BJ (cell line): ENCODE results near the gene PROM2. TPM values are rescaled to one million over a fixed set of nuclear protein-coding genes. Genes with fewer than 3 reads are reported as not detected.

Experiments
- CTCF ChIA-PET: fragments of 350-600 bp; formaldehyde crosslinking; extraction: SDS; loops from one replicate; lab custom pipeline; 2021; ENCODE audit warnings: antibody characterized with exemption, inconsistent platforms; lab: Yijun Ruan, JAX
- POLR2A ChIA-PET: fragments of 300-600 bp; sonication (Branson Sonifier 250); formaldehyde crosslinking; extraction: SDS; loops from one replicate; lab custom pipeline; 2021; ENCODE audit warnings: antibody characterized with exemption; lab: Charles Lee
- DNase-seq: peaks from one replicate; pipeline ENCODE4 v3.0.0-alpha.2; 2011; ENCODE audit warnings: low read depth
- H3K27me3 ChIP-seq: 2 replicates; pipeline ENCODE4 v1.6.0; 2011; ENCODE audit warnings: low read length; ENCODE audit not compliant: control insufficient read depth, insufficient read depth
- H3K36me3 ChIP-seq: 2 replicates; pipeline ENCODE4 v1.5.1; 2011; ENCODE audit warnings: low read length; ENCODE audit not compliant: control insufficient read depth, insufficient read depth
- H3K4me3 ChIP-seq: 2 replicates; pipeline ENCODE4 v1.5.1; 2011; ENCODE audit warnings: low read depth, mild to moderate bottlenecking, control low read depth, low read length
- polyA plus RNA-seq: library from polyadenylated mRNA; depleted of rRNA; stranded (reverse); fragments of >200 nt; gene quantifications from 2 replicates; pipeline ENCODE4 v1.2.3, GENCODE V29; 2011
- TF ChIP-seq, protein P1 (sequence below): IDR thresholded peaks from 2 replicates; pipeline ENCODE4 v1.5.1; 2011; ENCODE audit warnings: low read depth, mild to moderate bottlenecking, control low read depth, inconsistent platforms, low read length, moderate library complexity; ENCODE audit not compliant: insufficient read depth

PROM2 gene
- polyA plus RNA-seq, 1 experiment, result 0.50 TPM

DNA sequence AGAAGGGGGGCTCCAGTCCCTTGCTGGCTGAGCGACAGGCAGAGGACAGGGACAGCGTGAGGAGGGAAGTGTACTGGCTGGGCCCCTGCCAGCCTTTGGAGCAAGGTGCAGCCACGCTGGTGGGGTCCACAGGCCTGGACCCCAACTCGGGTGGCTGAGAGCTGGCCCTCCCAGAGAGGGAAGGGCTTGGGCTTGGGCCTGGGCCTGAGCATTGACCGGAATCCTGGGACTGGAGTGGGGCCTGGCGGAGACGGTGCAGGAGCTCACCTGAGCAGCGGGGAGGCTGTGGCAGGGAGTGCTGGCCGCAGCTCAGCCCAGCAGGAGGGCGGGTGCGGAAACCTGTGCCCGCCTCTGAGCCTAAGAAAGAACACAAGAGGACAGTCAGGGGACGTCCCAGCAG, 50.8 kb downstream of the PROM2 start:
- Histone ChIP-seq H3K36me3 (no peaks in the 10 kb centered on the region), H3K27me3 (no peaks in the 10 kb centered on the region), H3K4me3 (no peak overlapping the region)
- POLR2A ChIA-PET, result no interaction called here
- CTCF ChIA-PET, result interaction anchor here (2.7 kb wide), 1 partner anchor 20 kb away, joined by 9 read pairs; no protein-coding TSS in a partner anchor
- TF ChIP-seq, protein P1, sequence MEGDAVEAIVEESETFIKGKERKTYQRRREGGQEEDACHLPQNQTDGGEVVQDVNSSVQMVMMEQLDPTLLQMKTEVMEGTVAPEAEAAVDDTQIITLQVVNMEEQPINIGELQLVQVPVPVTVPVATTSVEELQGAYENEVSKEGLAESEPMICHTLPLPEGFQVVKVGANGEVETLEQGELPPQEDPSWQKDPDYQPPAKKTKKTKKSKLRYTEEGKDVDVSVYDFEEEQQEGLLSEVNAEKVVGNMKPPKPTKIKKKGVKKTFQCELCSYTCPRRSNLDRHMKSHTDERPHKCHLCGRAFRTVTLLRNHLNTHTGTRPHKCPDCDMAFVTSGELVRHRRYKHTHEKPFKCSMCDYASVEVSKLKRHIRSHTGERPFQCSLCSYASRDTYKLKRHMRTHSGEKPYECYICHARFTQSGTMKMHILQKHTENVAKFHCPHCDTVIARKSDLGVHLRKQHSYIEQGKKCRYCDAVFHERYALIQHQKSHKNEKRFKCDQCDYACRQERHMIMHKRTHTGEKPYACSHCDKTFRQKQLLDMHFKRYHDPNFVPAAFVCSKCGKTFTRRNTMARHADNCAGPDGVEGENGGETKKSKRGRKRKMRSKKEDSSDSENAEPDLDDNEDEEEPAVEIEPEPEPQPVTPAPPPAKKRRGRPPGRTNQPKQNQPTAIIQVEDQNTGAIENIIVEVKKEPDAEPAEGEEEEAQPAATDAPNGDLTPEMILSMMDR, result no peak
- no peak for DNase-seq

DNA sequence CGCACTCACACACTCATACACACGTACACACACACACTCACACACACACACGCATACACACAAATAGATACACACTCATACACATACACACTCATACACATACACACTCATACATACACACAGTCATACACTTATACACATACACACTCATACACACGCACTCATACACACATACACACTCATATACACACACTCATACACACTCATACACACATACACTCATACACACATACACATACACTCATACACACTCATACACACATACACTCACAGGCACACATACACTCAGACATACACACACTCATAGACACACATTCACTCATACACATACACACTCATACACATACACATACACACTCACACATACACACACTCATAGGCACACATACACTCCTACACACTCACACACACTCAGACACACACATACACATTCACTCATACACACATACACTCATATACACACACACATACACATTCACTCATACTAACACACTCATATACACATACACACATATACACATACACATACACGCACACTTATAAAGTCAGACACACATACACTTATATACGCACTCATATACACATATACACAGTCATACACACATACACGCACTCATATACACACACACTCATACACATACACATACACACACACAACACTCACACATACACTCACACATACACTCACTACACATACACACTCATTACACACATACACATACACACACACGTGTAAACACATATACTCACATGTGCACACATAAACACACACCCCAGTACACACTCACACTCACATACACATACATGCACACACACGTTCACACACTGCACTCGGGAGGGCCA, 51.6 kb downstream of the PROM2 start:
- CTCF ChIA-PET, result no interaction called here

DNA sequence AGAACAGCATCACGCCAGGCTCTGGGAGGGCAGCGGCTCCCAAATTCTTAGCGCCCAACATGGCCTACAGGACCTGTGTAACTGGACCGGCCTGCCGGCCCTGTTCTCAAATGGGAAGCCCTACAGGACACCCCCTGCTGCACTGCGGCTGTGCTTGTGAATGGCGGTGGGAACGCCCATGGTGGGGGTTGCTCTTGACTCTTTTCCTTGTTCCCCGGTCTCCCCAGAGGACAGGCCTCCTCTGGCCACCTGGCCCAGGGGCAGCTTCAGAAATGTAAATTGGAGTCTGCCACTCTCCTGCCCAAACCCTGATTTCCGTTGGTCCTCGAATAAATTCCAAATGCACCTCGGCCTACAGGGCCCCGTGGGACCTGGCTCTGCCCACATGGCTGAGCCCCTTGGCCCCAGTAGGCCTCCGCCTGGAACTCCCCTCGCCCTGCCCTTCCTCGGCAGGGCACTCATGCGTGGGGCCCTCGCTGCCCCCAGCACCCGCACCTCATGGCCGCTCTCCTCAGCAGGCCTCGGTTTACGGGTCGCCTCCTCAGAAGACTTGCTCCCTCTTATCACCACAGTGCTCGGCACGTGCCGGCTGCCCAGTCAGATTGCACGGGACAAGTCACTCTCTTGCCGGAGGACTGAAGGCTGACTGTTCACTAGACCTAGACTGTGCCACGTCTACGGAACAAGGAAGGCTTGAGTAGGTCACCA, 52.3 kb downstream of the PROM2 start:
- CTCF ChIA-PET, result interaction anchor here (2.6 to 5.2 kb wide), 2 partner anchors 11 to 19 kb away, joined by 11 to 29 read pairs; no protein-coding TSS in a partner anchor

More for the DNA sequence above, 51.6 kb downstream of the PROM2 start:
- no peak for DNase-seq
- Histone ChIP-seq H3K4me3 (no peak overlapping the region), H3K36me3 (no peaks in the 10 kb centered on the region), H3K27me3 (no peaks in the 10 kb centered on the region)
- TF ChIP-seq, protein P1, result no peak
- POLR2A ChIA-PET, result no interaction called here

DNA sequence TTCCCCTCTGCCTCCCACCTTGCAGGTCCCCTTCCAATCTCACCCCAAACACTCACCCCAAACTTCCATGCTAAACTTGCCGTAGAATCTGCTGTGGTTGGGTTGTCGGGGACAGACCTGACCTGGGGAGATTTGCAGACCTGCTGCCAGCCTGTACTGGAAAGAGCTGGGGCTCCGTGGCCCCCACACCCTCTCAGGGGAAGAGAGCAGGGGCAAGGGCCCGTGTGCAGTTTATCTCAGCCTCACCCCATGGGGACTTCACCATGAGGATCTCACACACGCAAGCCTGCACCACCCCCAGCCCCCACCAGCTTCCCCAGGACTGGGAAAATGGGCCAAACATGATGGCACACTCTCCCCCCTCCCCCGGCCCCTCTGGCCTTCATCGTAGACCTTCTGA, 53.6 kb downstream of the PROM2 start:
- Histone ChIP-seq H3K4me3 (no peak overlapping the region), H3K36me3 (no peaks in the 10 kb centered on the region), H3K27me3 (no peaks in the 10 kb centered on the region)
- POLR2A ChIA-PET, result no interaction called here
- TF ChIP-seq, protein P1, result no peak
- no peak for DNase-seq
- CTCF ChIA-PET, result interaction anchor here (2.6 to 5.2 kb wide), 2 partner anchors 12 to 17 kb away, joined by 11 to 29 read pairs; no protein-coding TSS in a partner anchor

More for the DNA sequence above, 52.3 kb downstream of the PROM2 start:
- POLR2A ChIA-PET, result no interaction called here
- no peak for DNase-seq
- H3K4me3 ChIP-seq, result no peak overlapping the region
- no peaks in the 10 kb centered on the region for H3K27me3 ChIP-seq
- TF ChIP-seq, protein P1, result no peak
- no peaks in the 10 kb centered on the region for H3K36me3 ChIP-seq
